ENCODE results near the gene TPST2.

Gene TPST2

DNA sequence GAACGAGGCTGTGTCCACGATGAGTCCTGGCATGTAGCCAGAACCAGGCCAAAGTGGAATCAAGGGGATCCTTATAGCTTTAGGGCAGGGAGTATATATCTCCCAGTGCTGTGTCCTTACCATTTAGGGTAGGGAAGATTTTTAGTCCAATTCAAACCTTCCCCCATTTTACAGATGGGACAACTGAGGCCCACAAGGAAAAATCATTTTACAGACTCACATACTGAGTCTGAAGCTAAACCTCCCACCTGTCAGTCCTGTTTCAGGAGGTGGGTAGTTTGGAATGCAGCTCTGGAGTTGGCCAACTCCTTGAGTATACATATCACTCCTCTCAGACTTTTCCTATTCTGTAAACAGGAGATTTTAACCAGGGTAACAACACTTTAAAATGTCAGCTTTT, 44.5 kb downstream of the TPST2 start:
- Histone ChIP-seq H3K4me3 (ENCODE audit: low read depth, low read length) (no peak overlapping the region), H3K36me3 (ENCODE audit: control insufficient read depth, insufficient read depth, low read length) (peaks cover 66% of the 10 kb centered on the region), H3K27me3 (ENCODE audit: control insufficient read depth, insufficient read depth, low read length) (no peaks in the 10 kb centered on the region), H3K9ac (ENCODE audit: low read length) (no peak overlapping the region), H3K9me3 (ENCODE audit: control insufficient read depth, insufficient read depth, low read depth, low read length) (no peaks in the 10 kb centered on the region), H3K27ac (ENCODE audit: low read depth, low read length) (no peak overlapping the region), H3K4me1 (ENCODE audit: control insufficient read depth, insufficient read depth, low read length) (peaks cover 14% of the 10 kb centered on the region)

DNA sequence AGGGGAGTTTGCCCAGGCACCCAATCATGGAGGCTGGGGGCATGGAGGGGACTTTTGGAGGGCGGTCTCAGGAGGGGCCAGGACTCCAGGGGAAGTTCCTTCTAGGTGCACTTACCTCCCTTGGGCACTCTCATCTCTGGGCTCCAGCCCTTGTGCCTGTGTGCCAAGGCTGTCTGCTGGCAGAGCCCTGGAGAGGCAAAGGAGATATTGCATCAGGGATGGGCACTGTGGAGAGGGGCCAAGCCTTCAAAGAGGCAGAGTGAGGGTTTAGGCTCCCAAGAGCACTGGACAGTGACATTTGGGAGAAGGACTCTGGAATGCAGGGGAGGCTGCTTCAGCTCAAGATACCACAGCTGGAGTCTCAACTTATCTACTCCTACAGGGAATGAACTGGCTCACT, 45.4 kb downstream of the TPST2 start:
- Histone ChIP-seq H3K9me3 (ENCODE audit: control insufficient read depth, insufficient read depth, low read depth, low read length) (no peaks in the 10 kb centered on the region), H3K4me3 (ENCODE audit: low read depth, low read length) (no peak overlapping the region), H3K4me1 (ENCODE audit: control insufficient read depth, insufficient read depth, low read length) (peaks cover 9% of the 10 kb centered on the region), H3K36me3 (ENCODE audit: control insufficient read depth, insufficient read depth, low read length) (peaks cover 75% of the 10 kb centered on the region), H3K27ac (ENCODE audit: low read depth, low read length) (no peak overlapping the region), H3K9ac (ENCODE audit: low read length) (no peak overlapping the region), H3K27me3 (ENCODE audit: control insufficient read depth, insufficient read depth, low read length) (no peaks in the 10 kb centered on the region)

DNA sequence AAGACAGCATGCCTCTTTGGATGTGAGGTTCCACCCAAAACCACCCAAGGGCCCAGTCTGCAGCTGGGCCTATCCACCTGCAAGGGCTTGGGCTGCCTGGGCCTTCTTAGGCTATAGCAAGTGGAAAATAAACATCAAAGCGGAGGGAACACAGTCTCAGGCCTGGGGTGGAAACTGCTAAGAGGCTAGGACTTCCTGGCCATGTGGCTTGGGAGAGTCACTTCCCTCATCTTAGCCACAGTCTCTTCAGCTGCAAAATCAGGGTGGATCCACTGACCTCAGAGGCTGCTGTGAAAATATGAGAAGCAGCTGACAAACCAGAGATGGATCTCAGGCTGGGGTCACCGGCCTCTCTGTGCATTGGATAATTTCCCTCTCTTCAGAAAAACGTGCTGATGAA, 47.1 kb downstream of the TPST2 start:
- no peaks in the 10 kb centered on the region; the same call in 1 of the 2 replicates for H3K4me1 ChIP-seq (ENCODE audit: control insufficient read depth, insufficient read depth, low read length)
- H3K9me3 ChIP-seq (ENCODE audit: control insufficient read depth, insufficient read depth, low read depth, low read length) = no peaks in the 10 kb centered on the region
- H3K4me3 ChIP-seq (ENCODE audit: low read depth, low read length) = no peak overlapping the region
- H3K27me3 ChIP-seq (ENCODE audit: control insufficient read depth, insufficient read depth, low read length) = no peaks in the 10 kb centered on the region
- H3K9ac ChIP-seq (ENCODE audit: low read length) = no peak overlapping the region
- H3K36me3 ChIP-seq (ENCODE audit: control insufficient read depth, insufficient read depth, low read length) = peaks cover 88% of the 10 kb centered on the region
- H3K27ac ChIP-seq (ENCODE audit: low read depth, low read length) = no peak overlapping the region

DNA sequence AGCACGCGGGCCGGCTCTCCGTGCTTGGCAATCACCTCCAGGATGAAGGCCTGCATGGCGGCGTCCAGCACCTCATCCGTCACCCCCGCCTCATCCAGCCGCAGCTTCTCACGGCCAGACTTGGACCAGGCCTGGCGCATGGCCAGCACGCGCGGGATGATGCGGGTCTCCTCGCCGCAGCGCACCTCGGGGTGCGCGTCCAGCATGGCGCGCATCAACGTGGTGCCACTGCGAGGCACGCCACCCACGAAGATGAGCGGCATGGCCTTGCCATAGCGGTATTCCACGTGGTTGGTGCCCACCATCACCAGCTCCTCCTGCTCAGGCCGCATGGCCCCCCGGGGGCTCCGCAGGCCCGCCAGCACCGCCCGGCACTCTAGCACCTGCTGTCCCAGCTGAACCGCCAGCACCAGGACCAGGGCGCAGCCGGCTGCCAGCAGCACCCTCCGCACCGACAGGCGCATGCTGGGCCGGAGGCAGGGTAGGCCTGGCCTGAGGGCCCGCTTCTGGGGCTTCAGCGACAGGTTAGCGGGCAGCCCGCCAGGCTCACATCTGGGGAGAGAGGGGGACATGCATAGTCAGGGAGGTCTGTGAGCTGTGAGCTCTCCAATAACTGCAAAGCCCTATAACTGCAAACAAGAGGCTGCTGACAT, 48.6 kb downstream of the TPST2 start:
- no peak overlapping the region for H3K4me3 ChIP-seq (ENCODE audit: low read depth, low read length)
- H3K4me1 ChIP-seq (ENCODE audit: control insufficient read depth, insufficient read depth, low read length) = no peaks in the 10 kb centered on the region; the same call in 1 of the 2 replicates
- H3K27me3 ChIP-seq (ENCODE audit: control insufficient read depth, insufficient read depth, low read length) = no peaks in the 10 kb centered on the region
- no peak overlapping the region for H3K27ac ChIP-seq (ENCODE audit: low read depth, low read length)
- H3K9me3 ChIP-seq (ENCODE audit: control insufficient read depth, insufficient read depth, low read depth, low read length) = no peaks in the 10 kb centered on the region
- H3K9ac ChIP-seq (ENCODE audit: low read length) = no peak overlapping the region
- H3K36me3 ChIP-seq (ENCODE audit: control insufficient read depth, insufficient read depth, low read length) = peaks cover 86% of the 10 kb centered on the region

DNA sequence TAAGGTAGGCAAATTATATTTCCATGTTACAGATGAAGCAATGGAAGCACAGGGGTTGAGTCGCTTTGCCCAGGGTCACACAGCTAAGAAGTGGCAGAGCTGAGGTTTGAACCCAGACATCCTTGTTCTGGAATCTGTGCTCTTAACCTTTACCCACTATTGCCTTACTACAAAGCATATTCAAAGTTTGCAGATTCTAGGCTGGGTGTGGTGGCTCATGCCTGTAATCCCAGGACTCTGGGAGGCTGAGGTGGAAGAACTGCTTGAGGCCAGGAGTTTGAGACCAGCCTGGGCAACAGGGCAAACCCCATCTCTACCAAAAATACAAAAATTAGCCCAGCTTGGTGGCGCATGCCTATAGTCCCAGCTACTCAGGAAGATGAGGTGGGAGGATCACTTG, 49.8 kb downstream of the TPST2 start:
- no peak overlapping the region for H3K27ac ChIP-seq (ENCODE audit: low read depth, low read length)
- H3K4me1 ChIP-seq (ENCODE audit: control insufficient read depth, insufficient read depth, low read length) = no peaks in the 10 kb centered on the region; the same call in 1 of the 2 replicates
- no peak overlapping the region for H3K9ac ChIP-seq (ENCODE audit: low read length)
- H3K27me3 ChIP-seq (ENCODE audit: control insufficient read depth, insufficient read depth, low read length) = no peaks in the 10 kb centered on the region
- H3K9me3 ChIP-seq (ENCODE audit: control insufficient read depth, insufficient read depth, low read depth, low read length) = no peaks in the 10 kb centered on the region
- peaks cover 94% of the 10 kb centered on the region for H3K36me3 ChIP-seq (ENCODE audit: control insufficient read depth, insufficient read depth, low read length)
- H3K4me3 ChIP-seq (ENCODE audit: low read depth, low read length) = no peak overlapping the region

DNA sequence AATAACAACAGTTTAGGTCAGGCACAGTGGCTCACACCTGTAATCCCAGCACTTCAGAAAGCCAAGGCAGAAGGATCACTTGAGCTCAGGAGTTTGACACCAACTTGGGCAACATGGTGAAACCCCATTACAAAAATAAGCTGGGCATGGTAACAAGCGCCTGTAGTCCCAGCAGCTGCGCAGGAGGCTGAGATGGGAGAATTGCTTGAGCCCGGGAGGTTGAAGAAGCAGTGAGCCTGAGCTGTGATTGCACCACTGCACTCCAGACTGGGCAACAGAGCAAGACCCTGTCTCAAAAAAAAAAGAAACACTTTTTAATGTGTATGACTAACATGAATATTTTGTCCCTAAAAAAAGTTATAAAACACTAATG, 53.2 kb downstream of the TPST2 start:
- Histone ChIP-seq H3K27ac (ENCODE audit: low read depth, low read length) (no peak overlapping the region), H3K4me1 (ENCODE audit: control insufficient read depth, insufficient read depth, low read length) (no peaks in the 10 kb centered on the region), H3K27me3 (ENCODE audit: control insufficient read depth, insufficient read depth, low read length) (no peaks in the 10 kb centered on the region), H3K9me3 (ENCODE audit: control insufficient read depth, insufficient read depth, low read depth, low read length) (no peaks in the 10 kb centered on the region), H3K9ac (ENCODE audit: low read length) (no peak overlapping the region), H3K4me3 (ENCODE audit: low read depth, low read length) (no peak overlapping the region), H3K36me3 (ENCODE audit: control insufficient read depth, insufficient read depth, low read length) (peaks cover 95% of the 10 kb centered on the region)

DNA sequence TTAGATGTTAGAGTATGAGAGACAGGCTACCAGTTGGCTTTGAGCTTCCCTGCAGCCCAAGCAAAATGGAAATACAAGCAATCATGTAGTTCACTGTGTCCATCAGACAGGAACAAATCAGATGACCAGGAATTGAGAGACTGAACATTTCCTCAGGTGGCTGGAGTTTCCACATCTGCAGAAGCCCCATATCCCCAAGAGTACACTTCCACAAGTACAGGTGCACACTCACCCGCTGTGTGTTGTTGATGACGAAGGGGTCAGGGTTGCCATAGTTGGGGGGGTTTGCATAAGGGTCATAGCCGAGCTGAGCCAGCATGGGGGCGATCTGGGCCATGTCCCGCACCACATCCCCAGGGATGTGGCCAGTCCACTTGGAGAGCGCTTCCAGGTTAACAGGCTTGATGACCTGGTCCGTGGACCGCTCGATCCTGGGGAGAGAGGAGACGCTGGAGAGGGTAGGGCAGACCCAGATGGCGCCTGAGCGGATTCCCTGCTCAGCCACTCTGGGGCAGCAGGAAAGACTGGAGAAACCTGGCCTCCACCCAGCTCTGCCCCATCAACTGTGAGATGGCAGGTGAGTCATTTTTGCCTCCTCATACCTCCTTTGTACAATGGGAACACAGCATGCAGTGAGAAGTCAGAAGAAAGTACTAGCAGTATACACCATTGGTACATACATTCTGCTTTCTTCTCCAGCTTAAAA, 53.7 kb downstream of the TPST2 start:
- H3K9ac ChIP-seq (ENCODE audit: low read length) = no peak overlapping the region
- H3K27ac ChIP-seq (ENCODE audit: low read depth, low read length) = no peak overlapping the region
- no peaks in the 10 kb centered on the region for H3K4me1 ChIP-seq (ENCODE audit: control insufficient read depth, insufficient read depth, low read length)
- no peaks in the 10 kb centered on the region for H3K27me3 ChIP-seq (ENCODE audit: control insufficient read depth, insufficient read depth, low read length)
- no peak overlapping the region for H3K4me3 ChIP-seq (ENCODE audit: low read depth, low read length)
- H3K9me3 ChIP-seq (ENCODE audit: control insufficient read depth, insufficient read depth, low read depth, low read length) = no peaks in the 10 kb centered on the region
- peaks cover 95% of the 10 kb centered on the region for H3K36me3 ChIP-seq (ENCODE audit: control insufficient read depth, insufficient read depth, low read length)

DNA sequence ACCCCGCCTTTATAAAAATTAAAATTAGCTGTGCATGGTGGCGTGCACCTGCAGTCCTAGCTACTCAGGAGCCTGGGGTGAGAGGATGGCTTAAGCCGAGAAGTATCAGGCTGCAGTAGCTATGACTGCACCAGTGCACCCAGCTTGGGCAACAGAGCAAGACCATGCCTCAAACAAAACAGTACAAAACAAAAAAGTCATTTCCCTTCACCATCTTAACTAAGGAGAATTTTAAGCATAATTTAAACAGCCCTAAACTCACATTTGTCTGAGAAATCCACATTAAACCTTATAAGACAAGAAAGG, 54.4 kb downstream of the TPST2 start:
- Histone ChIP-seq H3K36me3 (ENCODE audit: control insufficient read depth, insufficient read depth, low read length) (peaks cover 94% of the 10 kb centered on the region), H3K4me1 (ENCODE audit: control insufficient read depth, insufficient read depth, low read length) (no peaks in the 10 kb centered on the region), H3K9me3 (ENCODE audit: control insufficient read depth, insufficient read depth, low read depth, low read length) (no peaks in the 10 kb centered on the region), H3K27me3 (ENCODE audit: control insufficient read depth, insufficient read depth, low read length) (no peaks in the 10 kb centered on the region), H3K4me3 (ENCODE audit: low read depth, low read length) (no peak overlapping the region), H3K27ac (ENCODE audit: low read depth, low read length) (no peak overlapping the region), H3K9ac (ENCODE audit: low read length) (no peak overlapping the region)

DNA sequence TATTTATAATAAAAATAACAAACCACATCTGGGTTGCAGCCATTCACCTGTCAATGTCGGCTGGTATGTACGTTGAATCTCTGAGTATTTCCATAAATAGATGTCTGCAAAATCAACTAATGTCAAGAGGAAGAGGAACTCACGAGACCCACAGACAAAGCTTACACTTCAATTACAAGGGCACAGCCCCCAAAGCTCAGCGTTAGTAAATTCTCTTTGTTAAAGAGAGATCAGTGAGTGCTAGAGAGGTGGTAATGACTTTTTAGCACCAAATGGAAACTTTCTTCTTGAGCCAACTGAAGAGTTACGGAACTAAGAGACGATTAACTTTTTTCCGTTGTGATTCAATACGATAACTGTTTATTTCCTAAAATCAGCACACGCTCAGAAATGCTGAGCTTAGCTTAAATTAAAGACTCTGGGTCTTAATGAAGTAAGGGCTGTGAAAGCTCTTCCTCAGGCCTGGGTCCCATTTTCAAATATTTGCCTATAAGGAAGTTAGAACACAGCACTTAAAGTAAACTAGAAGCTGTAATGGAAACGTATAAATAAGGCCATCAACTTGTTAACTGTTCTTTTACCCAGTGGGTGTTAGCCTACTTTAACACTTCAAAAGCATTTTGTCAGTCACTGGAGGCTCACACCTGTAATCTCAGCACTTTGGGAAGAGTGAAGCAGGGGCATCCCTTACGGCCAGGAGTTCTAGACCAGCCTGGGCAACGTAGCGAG, 54.9 kb downstream of the TPST2 start:
- Histone ChIP-seq H3K9ac (ENCODE audit: low read length) (no peak overlapping the region), H3K4me1 (ENCODE audit: control insufficient read depth, insufficient read depth, low read length) (no peaks in the 10 kb centered on the region), H3K27me3 (ENCODE audit: control insufficient read depth, insufficient read depth, low read length) (no peaks in the 10 kb centered on the region), H3K27ac (ENCODE audit: low read depth, low read length) (no peak overlapping the region; the same call in 1 of the 2 replicates), H3K36me3 (ENCODE audit: control insufficient read depth, insufficient read depth, low read length) (peaks cover 94% of the 10 kb centered on the region), H3K4me3 (ENCODE audit: low read depth, low read length) (no peak overlapping the region), H3K9me3 (ENCODE audit: control insufficient read depth, insufficient read depth, low read depth, low read length) (no peaks in the 10 kb centered on the region)

DNA sequence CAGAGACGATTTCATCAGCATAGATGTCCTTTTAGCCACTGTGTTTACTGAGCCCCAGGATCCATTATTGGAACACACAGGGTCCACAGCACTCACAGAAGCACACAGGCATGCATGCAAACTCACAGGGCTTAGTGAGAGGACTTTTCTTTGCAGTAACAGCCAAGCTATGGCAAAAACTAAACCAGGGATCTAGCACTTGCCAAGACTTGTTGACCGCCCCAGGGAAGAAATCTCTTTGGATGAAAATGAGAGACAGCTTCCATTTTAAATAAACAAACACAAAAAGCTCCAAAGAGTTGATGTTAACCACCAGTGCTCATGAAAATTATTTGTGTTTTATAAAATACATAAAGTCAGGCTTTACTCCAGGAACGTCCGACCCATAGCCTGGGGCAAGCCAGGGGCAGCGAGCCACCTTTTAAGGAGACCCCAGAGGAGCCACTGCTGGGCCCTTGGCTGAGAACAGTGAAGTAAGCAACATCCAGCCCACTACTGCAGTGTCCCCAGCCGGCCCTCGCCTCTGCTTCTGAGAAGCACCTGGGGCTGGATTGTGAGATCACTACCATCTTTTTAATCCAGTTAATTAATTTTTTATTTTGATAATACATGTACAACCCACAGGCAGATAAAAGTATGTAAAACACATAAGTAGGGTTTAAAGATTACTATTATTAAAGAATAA, 55.6 kb downstream of the TPST2 start:
- no peaks in the 10 kb centered on the region for H3K27me3 ChIP-seq (ENCODE audit: control insufficient read depth, insufficient read depth, low read length)
- no peaks in the 10 kb centered on the region for H3K4me1 ChIP-seq (ENCODE audit: control insufficient read depth, insufficient read depth, low read length)
- no peak overlapping the region for H3K9ac ChIP-seq (ENCODE audit: low read length)
- no peak overlapping the region for H3K4me3 ChIP-seq (ENCODE audit: low read depth, low read length)
- H3K27ac ChIP-seq (ENCODE audit: low read depth, low read length) = 0 out of 2 replicates have a peak overlapping the region, but pooled peaks have one; percentile 0
- peaks cover 94% of the 10 kb centered on the region for H3K36me3 ChIP-seq (ENCODE audit: control insufficient read depth, insufficient read depth, low read length)
- H3K9me3 ChIP-seq (ENCODE audit: control insufficient read depth, insufficient read depth, low read depth, low read length) = no peaks in the 10 kb centered on the region

DNA sequence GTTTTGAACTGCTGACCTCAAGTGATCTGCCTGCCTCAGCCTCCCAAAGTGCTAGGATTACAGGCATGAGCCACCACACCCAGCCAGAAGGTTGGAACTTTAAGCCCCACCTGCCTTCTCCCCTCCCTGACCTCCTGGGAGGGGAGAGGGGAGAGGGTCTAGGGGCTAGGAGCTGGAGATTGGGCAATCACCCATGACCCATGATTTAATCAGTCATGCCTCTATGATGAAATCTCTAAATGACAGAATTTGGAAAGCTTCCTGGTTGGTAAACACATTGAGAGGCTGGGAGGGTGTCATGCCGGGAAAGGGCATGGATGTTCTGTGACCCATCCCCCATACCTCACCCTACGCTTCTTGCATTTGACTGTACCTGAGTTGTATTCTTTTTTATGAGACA, 60.6 kb downstream of the TPST2 start:
- Histone ChIP-seq H3K4me3 (ENCODE audit: low read depth, low read length) (no peak overlapping the region), H3K9ac (ENCODE audit: low read length) (no peak overlapping the region), H3K27me3 (ENCODE audit: control insufficient read depth, insufficient read depth, low read length) (no peaks in the 10 kb centered on the region), H3K4me1 (ENCODE audit: control insufficient read depth, insufficient read depth, low read length) (no peaks in the 10 kb centered on the region), H3K27ac (ENCODE audit: low read depth, low read length) (no peak overlapping the region), H3K36me3 (ENCODE audit: control insufficient read depth, insufficient read depth, low read length) (peaks cover 98% of the 10 kb centered on the region), H3K9me3 (ENCODE audit: control insufficient read depth, insufficient read depth, low read depth, low read length) (no peaks in the 10 kb centered on the region)

All from HUES6 (cell line).